NCI-H128 (cell line): ENCODE measurements around the gene KCNIP1.

Experiments used
- DNase-seq: peaks from one replicate; lab custom pipeline; 2025; ENCODE audit not compliant: unreplicated experiment; lab: John Stamatoyannopoulos, UW

The KCNIP1 gene

DNA sequence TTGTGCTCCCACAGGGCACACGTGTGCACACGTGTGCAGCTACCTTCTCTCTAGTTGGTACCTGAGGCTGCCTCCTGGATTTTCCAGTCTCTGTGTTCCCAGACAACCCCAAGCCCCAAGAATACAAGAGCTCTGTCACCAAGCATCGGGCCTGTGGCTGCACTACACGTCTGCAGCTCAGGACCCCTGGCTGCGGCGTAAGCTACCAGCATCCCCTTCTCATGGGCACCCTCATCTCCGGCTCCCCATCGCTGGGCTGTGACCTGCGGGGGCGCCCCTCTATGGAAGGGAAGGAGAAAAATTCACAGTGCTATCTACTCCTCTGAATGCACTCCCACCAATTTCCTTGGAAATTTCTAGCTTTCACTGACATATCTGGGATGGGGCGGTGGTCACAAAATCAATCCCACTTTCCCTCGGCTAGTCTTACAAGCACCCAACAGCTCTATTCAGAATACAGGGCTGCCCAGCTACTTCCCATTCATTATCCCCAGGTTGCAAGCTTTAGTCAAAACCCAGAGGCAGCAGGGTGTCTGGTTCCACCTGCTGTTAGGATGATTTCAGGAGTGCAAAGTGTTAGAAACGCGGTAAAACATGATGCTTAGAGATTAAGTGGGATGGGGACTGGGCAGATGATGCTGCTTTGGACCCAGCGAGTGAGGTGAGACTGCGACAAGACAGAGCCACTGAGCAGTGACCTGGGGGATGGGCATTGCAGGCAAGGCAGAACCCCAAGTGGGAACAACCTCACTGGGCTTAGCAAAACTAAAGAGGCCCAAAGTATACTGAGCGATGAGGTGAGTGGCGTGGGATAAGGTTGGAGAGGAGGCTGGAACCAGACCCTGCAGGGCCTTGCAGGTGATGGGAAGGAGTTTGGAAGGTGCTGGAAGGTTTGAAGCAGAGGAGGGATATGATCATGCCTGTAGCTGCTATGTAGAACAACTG, 121.7 kb downstream of the KCNIP1 start:
- no peak for DNase-seq

DNA sequence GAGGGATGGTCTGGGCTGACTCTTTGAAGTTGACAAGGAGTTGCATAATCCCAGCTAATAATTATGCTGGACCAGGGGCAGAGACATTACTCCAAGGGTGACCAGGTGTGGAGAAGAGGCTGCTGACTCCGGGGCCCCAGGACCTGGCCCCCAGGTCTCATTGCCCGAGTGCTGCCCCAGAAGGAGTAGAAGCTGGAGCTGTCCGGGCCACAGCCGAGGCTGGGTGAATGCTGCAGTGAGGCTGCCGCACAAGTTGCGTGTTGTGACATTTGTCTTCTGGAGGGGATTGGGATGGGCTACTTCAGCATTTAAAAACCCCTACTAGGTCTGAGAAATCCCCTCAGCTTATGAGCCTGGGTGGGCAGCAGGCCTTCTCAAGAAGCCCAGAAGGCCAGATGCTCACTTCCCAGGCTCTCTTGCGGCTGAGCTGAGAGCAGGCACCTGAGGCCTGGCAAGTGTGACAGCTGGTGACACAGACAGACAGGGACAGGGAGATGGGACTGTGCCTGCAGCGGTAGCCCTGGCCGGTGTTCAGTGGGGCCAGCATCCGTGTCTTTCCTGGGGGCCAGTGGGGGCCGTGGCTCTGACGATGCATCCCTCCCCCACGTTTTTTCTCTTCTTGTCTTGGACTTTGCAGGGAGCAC, 122.8 kb downstream of the KCNIP1 start:
- no peak for DNase-seq

DNA sequence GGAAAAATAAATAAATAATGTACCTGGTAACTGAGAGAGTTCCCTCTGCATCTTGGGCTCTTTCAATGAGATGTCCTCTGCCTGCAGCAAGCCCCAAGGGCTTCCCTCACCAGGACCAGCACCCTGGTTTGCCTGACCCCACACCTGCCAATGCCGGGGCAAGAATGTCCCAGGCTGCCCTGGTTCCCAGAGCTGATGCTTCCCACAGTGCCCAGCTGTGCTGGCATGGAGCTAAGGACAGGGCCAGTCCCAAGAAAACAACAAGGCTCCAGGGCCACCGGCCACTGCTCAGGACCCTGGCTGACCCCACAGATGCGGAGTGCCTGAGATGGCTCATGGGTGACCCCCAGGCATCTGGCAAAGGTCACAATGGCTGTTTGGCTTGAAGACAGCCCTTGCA, 123.5 kb downstream of the KCNIP1 start:
- DNase-seq, result no peak

DNA sequence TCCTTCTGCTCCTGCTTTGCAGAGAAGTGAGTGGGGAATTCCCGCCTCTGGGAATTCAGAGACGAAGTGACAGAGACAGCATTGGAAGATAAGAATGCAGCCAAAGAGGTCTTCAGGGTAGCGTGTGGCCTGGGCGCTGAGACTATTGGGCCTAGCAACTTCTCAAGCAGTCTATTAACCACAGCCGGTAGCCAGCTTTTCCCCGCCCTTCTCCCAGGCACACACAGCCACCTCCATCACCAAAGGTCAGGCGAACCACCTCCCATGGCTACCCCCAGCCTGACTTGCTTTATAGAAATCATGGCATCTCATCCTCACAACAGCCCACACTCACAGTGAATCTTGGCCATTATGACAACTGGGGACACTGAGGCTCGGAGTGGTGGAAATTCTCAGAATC, 124.2 kb downstream of the KCNIP1 start:
- DNase-seq, result no peak

DNA sequence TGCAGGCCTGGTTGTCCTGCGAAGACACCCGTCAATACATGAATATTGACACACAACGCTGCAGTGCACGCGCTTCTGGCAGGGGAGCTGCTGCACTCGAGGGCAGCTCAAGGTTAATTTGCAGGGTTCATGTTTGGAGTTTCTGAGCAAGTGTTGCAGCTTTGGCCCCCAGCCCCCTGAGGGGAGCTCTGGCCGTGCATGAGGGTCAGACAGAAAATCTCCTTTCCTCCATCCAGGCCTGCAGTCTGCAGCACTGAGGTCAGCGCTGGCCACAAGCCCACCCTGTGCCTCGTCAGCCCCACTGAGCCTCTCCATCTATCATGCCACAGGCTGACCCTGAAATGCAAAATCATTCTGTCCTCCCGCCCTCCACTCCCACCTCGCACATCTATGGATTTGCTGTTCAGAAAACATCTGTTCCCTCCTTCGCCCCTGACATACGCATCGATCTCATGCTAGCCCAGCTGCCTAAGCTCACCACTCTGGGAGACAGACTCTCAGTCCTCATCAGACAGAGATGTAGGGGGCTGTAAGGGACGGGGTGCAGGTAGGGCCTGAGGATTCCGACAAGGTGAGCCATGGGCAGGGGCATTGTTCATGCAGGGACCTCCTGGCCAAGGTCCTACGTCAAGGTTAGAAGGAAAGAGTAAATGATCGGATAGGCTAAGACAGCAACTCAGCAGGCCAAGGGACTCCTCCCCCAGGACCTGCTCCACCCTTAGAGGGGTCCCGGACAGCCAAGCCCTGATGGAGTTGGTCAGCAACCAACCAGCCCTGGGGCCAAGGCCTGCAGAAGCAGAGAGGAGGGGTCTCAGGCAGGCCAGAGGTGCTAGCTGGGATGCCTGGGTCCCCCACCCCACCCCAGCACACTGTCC, 125.1 kb downstream of the KCNIP1 start:
- no peak for DNase-seq

DNA sequence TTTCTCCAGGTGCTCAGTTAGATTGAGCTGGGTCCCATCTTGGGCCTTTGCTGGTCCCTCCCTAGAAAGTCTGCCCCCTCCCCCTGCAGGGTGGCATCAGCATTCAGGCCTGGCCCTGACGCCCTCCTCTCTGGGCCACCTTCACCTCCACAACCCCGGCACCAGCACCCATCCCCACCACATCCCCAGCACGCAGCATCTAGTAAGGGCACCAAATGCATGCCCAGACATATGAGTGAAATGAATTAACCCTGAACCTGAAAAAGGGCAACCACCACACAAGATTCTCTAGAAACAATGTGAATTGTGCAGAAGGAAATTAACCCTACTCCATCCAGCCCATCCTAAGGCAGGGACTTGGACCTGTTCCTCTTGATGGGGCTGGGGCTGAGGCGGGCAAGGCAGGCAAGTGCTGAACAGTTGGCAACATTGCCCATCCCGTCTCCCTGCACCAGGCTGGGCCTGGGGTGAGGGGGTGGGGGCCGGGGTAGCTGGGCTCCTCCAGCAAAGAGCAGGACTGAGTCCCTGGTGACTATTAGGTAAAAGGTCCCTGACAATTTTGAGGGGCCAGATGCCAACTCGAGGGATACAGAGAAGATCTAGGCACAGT, 125.9 kb downstream of the KCNIP1 start:
- DNase-seq, result no peak

DNA sequence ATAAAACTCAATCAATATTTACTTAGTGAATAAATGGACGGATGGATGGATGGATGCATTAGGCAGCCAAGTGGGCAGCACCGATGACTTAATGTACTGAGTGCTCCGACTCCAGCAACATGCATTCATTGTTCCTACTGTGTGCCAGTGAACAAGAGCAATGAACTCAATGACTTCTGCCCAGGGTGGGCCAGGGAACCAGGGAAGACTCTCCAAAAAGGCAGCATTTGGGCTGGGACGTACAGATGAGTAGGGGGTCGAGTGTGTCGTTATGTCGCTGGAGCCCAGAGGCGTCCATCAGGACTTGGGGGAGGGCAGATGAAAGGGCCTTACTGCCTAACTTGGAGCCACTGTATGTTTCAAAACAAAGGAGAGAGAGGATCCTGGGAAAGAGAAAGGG, 126.4 kb downstream of the KCNIP1 start:
- no peak for DNase-seq

DNA sequence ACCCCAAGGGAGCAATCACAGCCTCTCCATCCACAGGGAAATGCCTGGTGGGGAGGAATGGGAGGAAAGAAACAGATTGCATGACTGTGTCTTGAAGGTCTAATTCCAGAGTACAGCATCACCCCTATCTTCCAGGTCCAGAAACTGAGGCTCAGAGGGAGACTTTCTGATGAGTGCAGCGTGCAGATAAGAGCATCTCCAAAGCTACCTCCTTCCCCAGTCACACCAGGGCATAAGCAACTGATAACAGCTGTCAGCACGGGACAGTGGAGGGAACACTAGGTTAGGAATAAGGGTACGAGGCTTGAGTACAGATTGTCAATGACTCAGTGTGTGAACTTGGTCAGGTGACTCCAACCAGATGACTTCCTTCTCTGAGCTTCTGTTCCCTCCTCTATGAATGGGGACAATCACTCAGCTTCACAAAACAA, 126.9 kb downstream of the KCNIP1 start:
- DNase-seq, result no peak

DNA sequence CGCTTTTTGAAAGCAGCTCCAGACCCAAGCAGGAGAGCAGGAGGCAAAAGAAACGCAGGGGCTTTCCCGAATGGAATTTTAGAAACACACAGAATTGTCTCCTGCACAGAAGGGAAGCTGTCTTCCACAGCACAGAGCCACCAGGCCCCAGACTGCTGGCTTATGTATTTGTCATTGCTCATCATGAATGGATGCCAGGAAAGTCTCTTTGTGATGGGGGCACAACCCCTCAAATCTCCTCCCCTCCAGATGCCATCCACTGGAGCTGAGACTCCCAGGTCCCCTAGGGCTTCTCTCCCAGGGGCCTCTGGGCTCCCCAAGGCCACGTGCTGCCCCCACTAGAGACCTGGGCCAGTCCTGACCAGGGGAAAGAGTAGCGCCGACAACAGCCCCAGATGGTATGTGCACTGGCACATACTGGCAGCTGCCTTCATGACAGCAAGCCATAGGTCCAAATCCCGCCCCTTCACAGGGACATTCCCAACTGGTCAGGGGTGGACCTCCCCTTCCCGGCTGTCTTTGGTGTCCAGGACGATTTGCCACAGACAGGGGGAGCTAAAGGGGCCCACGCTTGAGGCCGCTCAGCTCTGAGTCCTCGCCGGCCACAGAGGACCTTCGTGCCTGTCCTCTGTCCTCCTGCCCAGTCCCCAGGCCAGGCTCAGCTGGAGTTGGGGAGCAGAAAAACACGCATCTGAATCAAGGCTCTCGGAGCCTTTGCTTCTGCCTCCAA, 127.8 kb downstream of the KCNIP1 start:
- no peak for DNase-seq

DNA sequence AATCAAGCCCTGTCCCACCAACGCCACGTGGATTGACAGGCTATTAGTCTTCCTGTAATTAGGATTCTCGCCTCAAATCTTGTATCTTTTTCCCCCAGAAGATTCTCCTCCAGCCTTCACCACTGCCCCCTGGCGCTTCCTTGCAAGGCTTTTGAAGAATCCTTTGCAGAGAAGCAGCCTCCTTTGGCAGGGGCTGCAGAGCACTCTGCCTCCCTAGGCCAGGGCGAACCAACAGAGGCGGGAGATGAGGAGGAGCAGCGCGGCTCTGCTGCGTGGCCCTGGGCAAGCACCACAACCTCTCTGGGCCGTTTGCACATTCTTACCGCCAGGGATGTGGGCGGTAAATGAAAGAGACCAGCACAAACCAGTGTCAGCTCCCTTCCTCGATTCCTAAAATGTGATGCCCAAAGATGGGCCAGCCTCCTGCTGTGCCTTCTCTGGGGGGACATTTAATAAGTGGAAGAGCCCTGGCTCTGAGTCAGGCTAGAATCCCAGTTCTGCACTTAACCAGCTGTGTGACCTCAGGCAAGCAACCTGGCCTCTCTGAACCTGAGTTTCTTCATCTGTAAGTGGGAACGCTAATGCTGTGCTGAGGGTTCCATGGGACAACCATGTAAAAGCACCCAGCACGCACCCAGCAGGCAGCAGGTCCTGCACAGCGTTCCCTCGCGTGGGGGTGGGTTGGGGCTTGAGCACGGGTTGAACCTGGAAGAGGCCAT, 128.6 kb downstream of the KCNIP1 start:
- no peak for DNase-seq

DNA sequence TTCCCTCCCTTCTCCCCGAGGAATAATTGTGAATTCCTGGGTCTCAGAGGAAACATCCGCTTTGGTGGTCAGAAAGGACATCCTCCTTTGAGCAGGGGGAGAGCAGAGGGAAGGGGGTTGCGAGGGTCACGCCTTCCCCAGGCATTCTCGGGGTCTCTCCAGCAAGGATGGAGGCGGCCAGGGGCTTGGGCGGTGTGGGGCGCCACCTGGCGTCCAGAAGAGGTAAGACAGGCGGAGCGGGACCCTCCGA, 129.1 kb downstream of the KCNIP1 start:
- no peak for DNase-seq

DNA sequence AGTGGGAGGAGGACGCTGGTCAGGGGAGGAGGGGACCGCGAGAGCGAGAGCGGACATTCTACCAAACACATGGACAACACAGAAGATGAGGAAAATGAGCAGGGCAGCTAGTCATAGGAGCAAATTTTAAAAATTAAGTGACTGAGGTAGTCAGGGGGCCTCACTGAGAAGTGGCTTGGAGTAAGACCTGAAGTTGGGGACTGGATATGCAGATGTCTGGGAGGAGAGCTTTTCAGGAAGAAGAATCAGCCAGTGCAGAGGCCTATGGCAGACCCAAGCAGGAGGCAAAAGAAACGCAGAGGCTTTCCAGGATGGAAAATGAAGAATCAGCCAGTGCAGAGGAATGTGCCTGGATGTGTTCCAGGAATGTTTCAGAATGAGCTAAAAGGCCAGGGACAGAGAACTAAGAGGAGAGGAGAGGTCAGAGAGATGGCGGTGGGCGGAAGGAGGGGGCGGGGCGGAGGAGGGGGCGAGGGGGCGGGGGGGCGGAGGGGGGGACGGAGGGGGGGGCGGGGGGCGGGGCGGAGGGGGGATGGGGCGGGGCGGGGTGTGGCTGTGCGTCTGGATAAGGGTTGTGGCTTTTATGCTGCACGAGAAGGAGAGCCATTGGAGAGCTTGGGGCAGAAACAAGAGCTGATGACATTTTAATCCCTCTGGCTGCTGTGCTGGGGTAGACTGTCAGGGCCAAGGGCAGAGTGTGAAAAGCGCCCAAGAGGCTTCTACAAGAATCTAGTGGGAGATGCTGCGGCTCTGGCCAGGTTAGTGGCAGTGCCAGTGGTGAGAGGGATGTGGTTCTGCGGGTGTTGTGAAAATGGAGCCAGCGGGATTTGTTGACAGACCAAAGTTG, 129.6 kb downstream of the KCNIP1 start:
- DNase-seq, result no peak

DNA sequence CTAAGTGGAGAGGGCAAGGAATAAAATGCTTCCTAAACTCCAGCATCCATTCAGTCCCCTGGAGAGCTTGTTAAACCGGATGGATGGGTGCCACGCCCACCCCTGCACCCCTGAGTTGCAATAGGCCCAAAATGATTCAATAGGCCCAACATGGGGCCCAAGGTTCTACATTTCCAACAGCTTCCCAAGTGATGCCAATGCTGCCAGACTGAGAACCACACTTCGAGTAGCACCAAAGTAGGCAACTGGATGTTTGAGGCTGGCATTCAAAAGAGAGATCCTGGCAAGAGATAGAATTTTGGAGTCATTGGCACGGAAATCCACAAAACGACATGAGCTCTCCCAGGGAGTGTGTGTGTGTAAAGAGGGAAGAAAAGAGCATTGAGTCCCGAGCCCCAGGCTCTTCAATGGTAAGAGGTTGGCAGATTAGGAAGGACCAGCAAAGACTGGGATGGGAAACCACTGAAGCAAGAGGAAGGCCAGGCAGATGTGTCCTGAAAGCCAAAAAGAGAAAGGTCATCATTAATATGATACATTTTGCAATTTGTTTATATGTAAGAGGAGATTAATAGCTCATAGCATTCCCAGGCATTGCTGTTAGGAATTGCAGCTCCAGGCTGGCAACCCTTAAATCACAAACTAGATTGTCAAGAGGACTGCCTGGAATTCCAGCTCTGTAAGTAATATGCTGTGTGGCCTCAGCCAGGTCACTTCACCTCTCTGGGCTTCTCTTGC, 130.6 kb downstream of the KCNIP1 start:
- no peak for DNase-seq

DNA sequence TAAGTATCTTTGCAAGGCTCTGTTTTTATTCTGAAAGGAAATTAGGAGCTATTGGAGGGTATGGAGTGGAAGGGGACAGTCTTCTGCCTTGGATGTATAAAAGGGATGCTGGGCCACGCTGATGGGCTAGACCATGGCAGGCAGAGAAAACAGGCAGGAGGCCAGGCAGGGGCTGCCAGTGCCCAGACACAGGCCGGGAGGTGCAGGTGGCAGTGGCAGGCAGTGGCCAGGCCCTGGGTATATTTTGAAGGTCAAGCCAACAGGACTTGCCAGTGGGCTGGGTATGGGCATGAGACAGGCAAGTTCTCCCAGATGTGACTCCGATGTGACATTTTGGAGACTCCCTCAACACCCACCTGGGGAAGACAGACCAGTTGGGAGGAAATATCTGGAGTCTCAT, 131.9 kb downstream of the KCNIP1 start:
- DNase-seq, result no peak

DNA sequence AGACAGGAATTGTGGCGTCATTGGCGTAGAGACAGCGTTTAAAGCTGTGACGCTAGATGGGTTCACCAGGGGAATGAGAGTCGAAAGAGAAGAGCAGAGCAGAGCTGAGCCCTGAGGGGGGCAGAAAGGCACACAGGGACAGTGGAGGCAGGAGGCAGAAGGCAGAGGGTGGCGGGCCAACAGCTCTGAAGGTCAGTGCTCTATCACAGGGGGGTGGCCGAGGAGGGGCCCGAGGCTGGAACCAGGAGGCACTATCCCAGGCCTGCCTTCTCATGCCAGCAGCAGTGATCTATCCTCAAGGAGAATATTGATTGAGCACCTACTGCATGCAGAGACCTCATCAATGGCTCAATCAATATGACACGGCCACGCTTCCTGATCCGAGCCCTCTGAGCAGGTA, 132.4 kb downstream of the KCNIP1 start:
- no peak for DNase-seq

DNA sequence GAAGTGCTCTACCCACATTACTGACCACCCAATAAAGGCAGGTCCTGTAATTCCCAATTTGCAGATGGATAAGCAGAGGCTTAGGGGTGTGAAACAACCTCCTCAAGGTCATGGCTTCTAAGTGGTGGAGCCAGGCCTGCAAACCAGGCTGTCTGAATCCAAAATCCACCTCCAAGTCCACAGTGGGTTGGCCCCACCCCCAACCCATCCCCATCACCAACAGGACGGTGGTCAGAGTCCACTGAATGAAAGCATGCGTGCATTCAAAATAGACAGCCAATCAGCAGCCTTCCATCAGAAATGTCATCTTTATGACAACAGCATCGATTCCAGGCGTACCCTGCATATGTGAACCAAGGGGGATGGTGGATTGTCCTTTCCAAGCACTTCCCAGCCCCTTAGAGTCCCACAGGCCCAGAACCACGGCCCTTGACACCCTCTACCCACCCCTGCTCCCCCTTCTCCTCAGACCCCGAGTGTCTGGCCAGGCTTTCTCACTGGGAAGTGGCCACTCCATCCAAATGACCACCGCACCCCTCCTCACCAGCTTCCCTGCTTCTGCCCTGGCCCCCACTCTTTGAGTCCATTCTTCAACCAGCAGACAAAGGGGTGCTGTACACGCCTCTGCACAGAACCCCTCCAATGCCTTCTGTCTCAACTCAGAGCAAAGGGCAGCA, 133.1 kb downstream of the KCNIP1 start:
- DNase-seq, result no peak

DNA sequence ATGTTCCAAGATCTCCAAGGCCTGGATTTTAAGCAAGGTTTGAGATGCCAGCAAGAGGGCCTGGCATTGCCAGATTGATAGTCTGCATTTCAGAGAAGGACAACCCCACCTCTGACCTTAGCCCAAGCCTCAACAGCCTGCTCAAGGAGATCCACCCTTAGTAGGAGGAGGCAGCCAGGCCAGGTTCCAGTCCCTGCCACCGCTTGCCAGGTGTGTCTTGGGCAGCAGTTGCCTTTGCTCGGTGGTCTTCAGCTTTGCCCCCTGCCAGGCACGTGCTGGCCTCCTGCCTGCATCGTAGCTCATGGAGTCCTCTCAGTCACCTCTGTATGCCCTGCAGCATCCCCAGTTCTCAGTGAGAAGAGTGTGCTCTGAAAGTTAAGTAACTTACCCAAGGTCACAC, 134.2 kb downstream of the KCNIP1 start:
- DNase-seq, result no peak
